ENCODE results near the gene FOXP2. TPM values are rescaled to one million over a fixed set of nuclear protein-coding genes. Genes with fewer than 3 reads are reported as not detected.

FOXP2 gene
- total and polyA plus RNA-seq, 2 donors (not counting 3 experiments of a cell fraction or from before 2014, with no cell fraction given) = 0.37 to 2.7 TPM

- no peak overlapping the region for H3K9ac ChIP-seq (replicated peaks; ENCODE audit: extremely low read depth, insufficient read depth, low read length)
- H3K9me3 ChIP-seq (replicated peaks; ENCODE audit: control insufficient read depth, insufficient read depth, low read length) = no peaks in the 10 kb centered on the region
- H3K36me3 ChIP-seq (ENCODE audit: control insufficient read depth in 2 of 2, extremely low read depth in 1 of 2, insufficient read depth in 2 of 2, low read length in 2 of 2) = no peaks in the 10 kb centered on the region
- H4K20me1 ChIP-seq (replicated peaks; ENCODE audit: control insufficient read depth, extremely low read depth, insufficient read depth, low read length) = no peaks in the 10 kb centered on the region
- no peak overlapping the region for H2AFZ ChIP-seq (ENCODE audit: low read depth, low read length)
- no peaks in the 10 kb centered on the region for H3K79me2 ChIP-seq (ENCODE audit: control insufficient read depth, insufficient read depth, low read length)
- no peak overlapping the region for H3K4me3 ChIP-seq (replicated peaks in 1 of 3; ENCODE audit: insufficient read depth in 1 of 3, low read depth in 1 of 3, low read length in 3 of 3)
- H3K27ac ChIP-seq (ENCODE audit: insufficient read depth, low read depth, low read length) = no peak overlapping the region
- TF ChIP-seq GATA2 (IDR thresholded peaks at IDR 0.05; ENCODE audit: insufficient read depth, insufficient read length, low read depth, low read length) = no peak
- no peaks in the 10 kb centered on the region for H3K27me3 ChIP-seq (ENCODE audit: control insufficient read depth in 2 of 2, insufficient read depth in 2 of 2, low read length in 2 of 2)
- no peaks in the 10 kb centered on the region for H3K4me1 ChIP-seq (ENCODE audit: control insufficient read depth, extremely low read depth, insufficient read depth, low read length)
- dilution Hi-C loops (cut with MboI; ENCODE audit: extremely low pct_ligation_motif_present, low sequenced_read_pairs) (no loop called here), intact Hi-C loops (cut with micrococcal nuclease) (no loop called here)
- FAIRE-seq = no peak
- ChIA-PET CTCF (interaction anchor here (1.0 kb wide), 1 partner anchor 57 kb away, joined by 3 read pairs; no protein-coding TSS in a partner anchor), POLR2A (no interaction called here)
- no peak overlapping the region for H3K4me2 ChIP-seq (ENCODE audit: insufficient read depth, low read length)
- BruUV-seq (replicated peaks) = no TSS peak
- no peak for DNase-seq (ENCODE audit: low read depth, low spot score)
- no peaks in the 10 kb centered on the region for H3K9me1 ChIP-seq (replicated peaks; ENCODE audit: control insufficient read depth, extremely low read depth, insufficient read depth, low read length)
These were observed 216.7 kb downstream of the FOXP2 start for GRCh38 chr7:114631249-114631822.

DNA sequence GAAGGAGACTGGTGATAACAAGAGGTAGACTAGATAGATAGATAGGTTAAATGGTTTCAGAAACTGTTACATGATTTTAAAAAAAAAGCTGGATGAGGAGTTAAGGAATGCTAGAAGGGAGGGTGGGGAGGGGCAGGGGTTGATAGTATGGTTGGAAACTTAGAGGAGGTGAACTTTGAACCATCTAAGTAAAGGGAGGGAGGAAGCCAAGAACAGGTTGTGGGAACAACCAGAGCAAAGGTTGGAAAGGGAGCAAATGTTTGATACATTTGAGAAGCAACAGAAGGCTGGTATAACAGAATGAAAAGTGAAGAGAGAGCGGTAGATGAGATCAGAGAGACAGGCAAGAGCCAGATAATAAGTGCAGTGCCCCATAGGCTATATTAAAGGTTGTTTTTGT lies 224.8 kb downstream of the FOXP2 start:
- CTCF ChIA-PET = interaction anchor here (1.1 kb wide), 1 partner anchor 11 kb away, joined by 5 read pairs; no protein-coding TSS in a partner anchor

More for the DNA sequence above, 224.8 kb downstream of the FOXP2 start:
- Histone ChIP-seq H3K9me1 (replicated peaks; ENCODE audit: control insufficient read depth, extremely low read depth, insufficient read depth, low read length) (no peaks in the 10 kb centered on the region), H3K4me3 (replicated peaks in 1 of 3; ENCODE audit: insufficient read depth in 1 of 3, low read depth in 1 of 3, low read length in 3 of 3) (no peak overlapping the region), H2AFZ (ENCODE audit: low read depth, low read length) (no peak overlapping the region), H3K36me3 (ENCODE audit: control insufficient read depth in 2 of 2, extremely low read depth in 1 of 2, insufficient read depth in 2 of 2, low read length in 2 of 2) (no peaks in the 10 kb centered on the region), H3K79me2 (ENCODE audit: control insufficient read depth, insufficient read depth, low read length) (no peaks in the 10 kb centered on the region), H3K4me2 (ENCODE audit: insufficient read depth, low read length) (no peak overlapping the region), H3K9me3 (replicated peaks; ENCODE audit: control insufficient read depth, insufficient read depth, low read length) (no peaks in the 10 kb centered on the region), H3K27me3 (ENCODE audit: control insufficient read depth in 2 of 2, insufficient read depth in 2 of 2, low read length in 2 of 2) (no peaks in the 10 kb centered on the region), H3K27ac (ENCODE audit: insufficient read depth, low read depth, low read length) (no peak overlapping the region), H3K4me1 (ENCODE audit: control insufficient read depth, extremely low read depth, insufficient read depth, low read length) (no peaks in the 10 kb centered on the region), H4K20me1 (replicated peaks; ENCODE audit: control insufficient read depth, extremely low read depth, insufficient read depth, low read length) (no peaks in the 10 kb centered on the region), H3K9ac (replicated peaks; ENCODE audit: extremely low read depth, insufficient read depth, low read length) (no peak overlapping the region)
- no peak for TF ChIP-seq POLR2AphosphoS5 (IDR thresholded peaks at IDR 0.05; ENCODE audit: insufficient read depth, low read depth, low read length)
- intact Hi-C loops (cut with micrococcal nuclease) = no loop called here
- DNase-seq (ENCODE audit: low read depth, low spot score) = no peak
- FAIRE-seq = no peak
- dilution Hi-C loops (cut with MboI; ENCODE audit: extremely low pct_ligation_motif_present, low sequenced_read_pairs) = no loop called here
- POLR2A ChIA-PET = no interaction called here
- BruUV-seq (replicated peaks) = no TSS peak

Data from endothelial cell of umbilical vein (primary cell).